MCF 10A (cell line): Measurements from ENCODE around the gene PIP4P1. TPM values are rescaled to one million over a fixed set of nuclear protein-coding genes. Genes with fewer than 3 reads are reported as not detected.
A peak's percentile ranks its signal among the peaks of the same experiment; 100 is the strongest.

ENCODE experiments used
- BruUV-seq: library from RNA; stranded (reverse); fragments of 400-500 nt; replicated peaks from 2 replicates; lab custom pipeline; 2021; lab: Mats Ljungman, UMichigan
- CTCF ChIA-PET: fragments of 300-600 bp; sonication (Branson Sonifier 250); formaldehyde crosslinking; extraction: SDS; loops from one replicate; lab custom pipeline; 2021; ENCODE audit warnings: antibody characterized with exemption, inconsistent platforms; lab: Yijun Ruan, JAX
- POLR2A ChIA-PET: fragments of 300-600, 350-650 bp; sonication (Branson Sonifier 250); formaldehyde crosslinking; extraction: SDS; loops from one replicate; lab custom pipeline; 2020; ENCODE audit warnings: antibody characterized with exemption, inconsistent platforms; lab: Yijun Ruan, JAX
- DNase-seq: peaks from one replicate; pipeline ENCODE4 v3.0.0-alpha.2; 2018; ENCODE audit not compliant: unreplicated experiment
- H3K27ac Mint-ChIP-seq: one replicate; pipeline ENCODE4 v1.8.0; 2022; ENCODE audit warnings: mild to moderate bottlenecking, low read depth, mixed read lengths; ENCODE audit not compliant: unreplicated experiment
- H3K27me3 Mint-ChIP-seq: one replicate; pipeline ENCODE4 v1.8.0; 2022; ENCODE audit warnings: mixed read lengths; ENCODE audit not compliant: insufficient read depth, unreplicated experiment
- H3K36me3 Mint-ChIP-seq: one replicate; pipeline ENCODE4 v1.8.0; 2022; ENCODE audit warnings: mild to moderate bottlenecking, moderate library complexity, mixed read lengths; ENCODE audit not compliant: insufficient read depth, unreplicated experiment
- H3K4me1 Mint-ChIP-seq: one replicate; pipeline ENCODE4 v1.8.0; 2022; ENCODE audit warnings: mixed read lengths; ENCODE audit not compliant: insufficient read depth, unreplicated experiment
- H3K4me3 Mint-ChIP-seq: one replicate; pipeline ENCODE4 v1.8.0; 2022; ENCODE audit warnings: mild to moderate bottlenecking, moderate library complexity, mixed read lengths; ENCODE audit not compliant: unreplicated experiment
- H3K9me3 Mint-ChIP-seq: one replicate; pipeline ENCODE4 v1.8.0; 2022; ENCODE audit warnings: mixed read lengths; ENCODE audit not compliant: unreplicated experiment
- CTCF ChIP-seq: fragments of 200-600 bp; IDR thresholded peaks from one replicate; pipeline ENCODE4 v1.8.0; 2022; ENCODE audit warnings: antibody characterized with exemption, mild to moderate bottlenecking; ENCODE audit not compliant: unreplicated experiment
- intact Hi-C: fragments of 100-400 bp; cut with micrococcal nuclease; formaldehyde crosslinking; loops from 2 replicates; pipeline ENCODE4 v1.14.1; 2022
- total RNA-seq: library from RNA; stranded (reverse); gene quantifications from 2 replicates; pipeline ENCODE4 v1.2.3, GENCODE V29; 2022

Gene PIP4P1
- total RNA-seq, 1 experiment from 2014 or later, result 22.5 TPM

GRCh38 chr14:20427231-20428009, 33.8 kb downstream of the PIP4P1 start:
- no peaks in the 10 kb centered on the region for H3K27me3 Mint-ChIP-seq
- BruUV-seq, result no TSS peak
- H3K36me3 Mint-ChIP-seq, result peaks cover 6% of the 10 kb centered on the region
- H3K4me3 Mint-ChIP-seq, result no peak overlapping the region
- no peaks in the 10 kb centered on the region for H3K4me1 Mint-ChIP-seq
- DNase-seq, result peak; percentile 67
- CTCF ChIA-PET, result interaction anchor here (0.6 to 0.7 kb wide), 3 partner anchors 11 to 853 kb away, joined by 3 to 6 read pairs (median 4); partner anchors contain the start of gene RPGRIP1
- TF ChIP-seq CTCF, result no peak
- no peak overlapping the region for H3K27ac Mint-ChIP-seq
- H3K9me3 Mint-ChIP-seq, result no peaks in the 10 kb centered on the region
- POLR2A ChIA-PET, result no interaction called here
- intact Hi-C loops, result no loop called here

GRCh38 chr14:20424851-20425250, 36.4 kb downstream of the PIP4P1 start:
- Mint-ChIP-seq H3K9me3 (no peaks in the 10 kb centered on the region), H3K27me3 (no peaks in the 10 kb centered on the region), H3K36me3 (peaks cover 6% of the 10 kb centered on the region), H3K27ac (no peak overlapping the region), H3K4me1 (no peaks in the 10 kb centered on the region), H3K4me3 (no peak overlapping the region)
- no peak for DNase-seq
- BruUV-seq, result no TSS peak
- intact Hi-C loops, result no loop called here
- ChIA-PET POLR2A (interaction anchor here (0.6 to 3.6 kb wide), 2 partner anchors 11 to 82 kb away, joined by 4 to 21 read pairs; partner anchors contain the start of gene TEP1), CTCF (interaction anchor here (0.6 to 1.7 kb wide), 3 partner anchors 9 to 213 kb away, joined by 4 to 12 read pairs (median 5); no protein-coding TSS in a partner anchor)
- TF ChIP-seq CTCF, result no peak

- DNase-seq, result no peak
- intact Hi-C loops, result no loop called here
- ChIA-PET CTCF (interaction anchor here (0.6 to 0.8 kb wide), 3 partner anchors 33 to 117 kb away, joined by 3 to 5 read pairs (median 4); partner anchors contain the start of gene TTC5), POLR2A (interaction anchor here (1.3 to 3.6 kb wide), 3 partner anchors 10 to 33 kb away, joined by 3 to 21 read pairs (median 5); partner anchors contain the start of genes APEX1 and TEP1)
- no TSS peak for BruUV-seq
- H3K36me3 Mint-ChIP-seq, result peaks cover 6% of the 10 kb centered on the region
- no peaks in the 10 kb centered on the region for H3K9me3 Mint-ChIP-seq
- no peak overlapping the region for H3K27ac Mint-ChIP-seq
- no peak overlapping the region for H3K4me3 Mint-ChIP-seq
- TF ChIP-seq CTCF, result no peak
- no peaks in the 10 kb centered on the region for H3K4me1 Mint-ChIP-seq
- no peaks in the 10 kb centered on the region for H3K27me3 Mint-ChIP-seq
Measured at GRCh38 chr14:20422886-20423285, 38.3 kb downstream of the PIP4P1 start.

- no peaks in the 10 kb centered on the region for H3K9me3 Mint-ChIP-seq
- CTCF ChIA-PET, result interaction anchor here (0.9 kb wide), 1 partner anchor 33 kb away, joined by 4 read pairs; the partner anchor contains the start of genes APEX1 and OSGEP
- no peak overlapping the region for H3K4me3 Mint-ChIP-seq
- H3K36me3 Mint-ChIP-seq, result no peaks in the 10 kb centered on the region
- intact Hi-C loops, result no loop called here
- DNase-seq, result no peak
- TF ChIP-seq CTCF, result no peak
- BruUV-seq, result no TSS peak
- no peaks in the 10 kb centered on the region for H3K4me1 Mint-ChIP-seq
- POLR2A ChIA-PET, result interaction anchor here (1.4 to 3.6 kb wide), 2 partner anchors 8 to 34 kb away, joined by 5 to 21 read pairs; partner anchors contain the start of genes APEX1 and TEP1
- H3K27ac Mint-ChIP-seq, result no peak overlapping the region
- no peaks in the 10 kb centered on the region for H3K27me3 Mint-ChIP-seq
Measured at GRCh38 chr14:20421267-20421666, 40.0 kb downstream of the PIP4P1 start.
